ENCODE measurements around the gene CYFIP2.
A peak's percentile ranks its signal among the peaks of the same experiment; 100 is the strongest.

The CYFIP2 gene

GRCh38 chr5:157266286-157267007 lies 524 bp downstream of the CYFIP2 start:
- TF ChIP-seq CTCF (IDR thresholded peaks at IDR 0.05; ENCODE audit: low read length) (0 out of 2 replicates have a peak, but pooled peaks have one; percentile 12), EZH2 (IDR thresholded peaks at IDR 0.05; ENCODE audit: borderline replicate concordance, low read length) (no peak)
- H3K27me3 ChIP-seq (ENCODE audit: insufficient read depth, low read length), result no peaks in the 10 kb centered on the region
- peaks cover 46% of the 10 kb centered on the region for H3K79me2 ChIP-seq (ENCODE audit: insufficient read depth, low read length)
- H4K20me1 ChIP-seq (ENCODE audit: insufficient read depth, low read length), result no peaks in the 10 kb centered on the region
- H3K4me2 ChIP-seq (ENCODE audit: low read length), result peak overlapping the region; percentile 80
- H3F3A ChIP-seq (ENCODE audit: insufficient read depth, low read length), result 0 out of 2 replicates have a peak, but pooled peaks cover 1% of the 10 kb centered on the region
- peak overlapping the region; percentile 99 for H3K27ac ChIP-seq (ENCODE audit: low read depth, low read length, poor library complexity, severe bottlenecking)
- H3K9ac ChIP-seq (ENCODE audit: low read length), result peak overlapping the region; percentile 77
- no peak overlapping the region for H2AFZ ChIP-seq (ENCODE audit: low read length)
- H3K4me3 ChIP-seq (ENCODE audit: low read depth, low read length, poor library complexity, severe bottlenecking), result peak overlapping the region; percentile 91
- no peaks in the 10 kb centered on the region for H3K9me3 ChIP-seq (ENCODE audit: low read length)
- no peaks in the 10 kb centered on the region for H3K9me2 ChIP-seq (ENCODE audit: low read depth, low read length)
- H3K36me3 ChIP-seq (ENCODE audit: insufficient read depth, low read length), result peaks cover 21% of the 10 kb centered on the region; the same call in 1 of the 2 replicates
- H3K4me1 ChIP-seq (ENCODE audit: insufficient read depth, low read length, severe bottlenecking), result peaks cover 73% of the 10 kb centered on the region

GRCh38 chr5:157267025-157267424 lies 1.1 kb downstream of the CYFIP2 start:
- peak overlapping the region; percentile 91 for H3K4me3 ChIP-seq (ENCODE audit: low read depth, low read length, poor library complexity, severe bottlenecking)

GRCh38 chr5:157267761-157268480 lies 2.0 kb downstream of the CYFIP2 start:
- H3K36me3 ChIP-seq (ENCODE audit: insufficient read depth, low read length), result peaks cover 21% of the 10 kb centered on the region; the same call in 1 of the 2 replicates
- H3F3A ChIP-seq (ENCODE audit: insufficient read depth, low read length), result 0 out of 2 replicates have a peak, but pooled peaks cover 6% of the 10 kb centered on the region
- H3K4me3 ChIP-seq (ENCODE audit: low read depth, low read length, poor library complexity, severe bottlenecking), result peak overlapping the region; percentile 91
- no peak for TF ChIP-seq CTCF (IDR thresholded peaks at IDR 0.05; ENCODE audit: low read length)
- no peak for TF ChIP-seq EZH2 (IDR thresholded peaks at IDR 0.05; ENCODE audit: borderline replicate concordance, low read length)
- peaks cover 54% of the 10 kb centered on the region for H3K79me2 ChIP-seq (ENCODE audit: insufficient read depth, low read length)
- H4K20me1 ChIP-seq (ENCODE audit: insufficient read depth, low read length), result no peaks in the 10 kb centered on the region
- peak overlapping the region; percentile 99 for H3K27ac ChIP-seq (ENCODE audit: low read depth, low read length, poor library complexity, severe bottlenecking)
- H3K9me2 ChIP-seq (ENCODE audit: low read depth, low read length), result no peaks in the 10 kb centered on the region
- peaks cover 88% of the 10 kb centered on the region for H3K4me1 ChIP-seq (ENCODE audit: insufficient read depth, low read length, severe bottlenecking)
- H3K9me3 ChIP-seq (ENCODE audit: low read length), result no peaks in the 10 kb centered on the region
- H2AFZ ChIP-seq (ENCODE audit: low read length), result no peak overlapping the region
- peak overlapping the region; percentile 77 for H3K9ac ChIP-seq (ENCODE audit: low read length)
- H3K27me3 ChIP-seq (ENCODE audit: insufficient read depth, low read length), result no peaks in the 10 kb centered on the region
- peak overlapping the region; percentile 80 for H3K4me2 ChIP-seq (ENCODE audit: low read length)

More at GRCh38 chr5:157267025-157267424, 1.1 kb downstream of the CYFIP2 start:
- no peaks in the 10 kb centered on the region for H3K9me3 ChIP-seq (ENCODE audit: low read length)
- H3K9me2 ChIP-seq (ENCODE audit: low read depth, low read length), result no peaks in the 10 kb centered on the region
- H3K9ac ChIP-seq (ENCODE audit: low read length), result peak overlapping the region; percentile 77
- H3K27ac ChIP-seq (ENCODE audit: low read depth, low read length, poor library complexity, severe bottlenecking), result peak overlapping the region; percentile 99
- H3K27me3 ChIP-seq (ENCODE audit: insufficient read depth, low read length), result no peaks in the 10 kb centered on the region
- H3K4me1 ChIP-seq (ENCODE audit: insufficient read depth, low read length, severe bottlenecking), result peaks cover 79% of the 10 kb centered on the region
- H3K4me2 ChIP-seq (ENCODE audit: low read length), result peak overlapping the region; percentile 80
- 0 out of 2 replicates have a peak, but pooled peaks cover 2% of the 10 kb centered on the region for H3F3A ChIP-seq (ENCODE audit: insufficient read depth, low read length)
- no peak overlapping the region for H2AFZ ChIP-seq (ENCODE audit: low read length)
- no peak for TF ChIP-seq CTCF (IDR thresholded peaks at IDR 0.05; ENCODE audit: low read length)
- no peak for TF ChIP-seq EZH2 (IDR thresholded peaks at IDR 0.05; ENCODE audit: borderline replicate concordance, low read length)
- H4K20me1 ChIP-seq (ENCODE audit: insufficient read depth, low read length), result no peaks in the 10 kb centered on the region
- peaks cover 21% of the 10 kb centered on the region; the same call in 1 of the 2 replicates for H3K36me3 ChIP-seq (ENCODE audit: insufficient read depth, low read length)
- peaks cover 46% of the 10 kb centered on the region for H3K79me2 ChIP-seq (ENCODE audit: insufficient read depth, low read length)
